ENCODE measurements around the gene ZDHHC12. TPM values are rescaled to one million over a fixed set of nuclear protein-coding genes. Genes with fewer than 3 reads are reported as not detected.

ZDHHC12 gene
- total RNA-seq, 2 donors from 2014 or later: 66.2 to 123 TPM

DNA sequence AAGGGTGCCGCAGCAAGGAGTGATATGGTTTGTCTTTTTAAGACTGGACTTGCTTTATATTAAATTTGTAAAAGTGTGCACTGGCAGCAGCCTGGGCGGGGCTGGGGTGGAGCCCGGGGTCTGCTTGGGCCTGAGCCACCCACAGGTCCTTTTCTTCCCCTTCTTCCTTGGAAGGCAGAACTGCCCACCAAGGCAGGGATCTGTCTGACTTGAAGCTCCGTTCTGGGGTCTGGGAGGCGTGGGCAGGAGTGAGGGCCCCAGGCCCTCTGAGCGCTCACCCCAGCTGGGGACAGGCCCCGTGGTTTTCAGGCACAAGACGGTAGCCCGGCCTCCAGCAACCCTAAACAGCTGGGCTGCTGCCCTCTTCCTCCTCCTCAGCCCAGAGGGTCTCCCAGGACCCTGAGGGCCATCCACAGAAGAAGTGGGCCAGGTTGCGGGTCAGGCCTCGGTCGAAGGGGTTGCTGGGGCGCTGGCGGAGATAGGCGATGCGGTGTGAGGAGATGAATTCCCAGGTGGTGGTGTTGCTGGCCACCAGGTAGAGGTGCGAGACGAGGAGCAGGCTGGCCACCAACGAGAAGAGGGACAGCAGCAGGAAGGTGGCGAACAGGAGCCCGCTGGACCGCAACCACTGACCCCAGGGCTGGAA is 3.0 kb downstream of the ZDHHC12 start:
- no peak for DNase-seq (ENCODE audit: low spot score)
- no peaks in the 10 kb centered on the region for H3K27me3 ChIP-seq (replicated peaks; ENCODE audit: insufficient read depth)
- H3K4me1 ChIP-seq (replicated peaks): no peaks in the 10 kb centered on the region
- WGBS: 88% methylated on average over 19 of the region's 22 CpGs
- H3K27ac ChIP-seq: no peak overlapping the region
- H3K36me3 ChIP-seq: no peaks in the 10 kb centered on the region
- no peaks in the 10 kb centered on the region for H3K9me3 ChIP-seq
- no peak for TF ChIP-seq POLR2AphosphoS5 (IDR thresholded peaks at IDR 0.05)
- no peak for TF ChIP-seq POLR2A (IDR thresholded peaks at IDR 0.05)
- TF ChIP-seq, protein P1, sequence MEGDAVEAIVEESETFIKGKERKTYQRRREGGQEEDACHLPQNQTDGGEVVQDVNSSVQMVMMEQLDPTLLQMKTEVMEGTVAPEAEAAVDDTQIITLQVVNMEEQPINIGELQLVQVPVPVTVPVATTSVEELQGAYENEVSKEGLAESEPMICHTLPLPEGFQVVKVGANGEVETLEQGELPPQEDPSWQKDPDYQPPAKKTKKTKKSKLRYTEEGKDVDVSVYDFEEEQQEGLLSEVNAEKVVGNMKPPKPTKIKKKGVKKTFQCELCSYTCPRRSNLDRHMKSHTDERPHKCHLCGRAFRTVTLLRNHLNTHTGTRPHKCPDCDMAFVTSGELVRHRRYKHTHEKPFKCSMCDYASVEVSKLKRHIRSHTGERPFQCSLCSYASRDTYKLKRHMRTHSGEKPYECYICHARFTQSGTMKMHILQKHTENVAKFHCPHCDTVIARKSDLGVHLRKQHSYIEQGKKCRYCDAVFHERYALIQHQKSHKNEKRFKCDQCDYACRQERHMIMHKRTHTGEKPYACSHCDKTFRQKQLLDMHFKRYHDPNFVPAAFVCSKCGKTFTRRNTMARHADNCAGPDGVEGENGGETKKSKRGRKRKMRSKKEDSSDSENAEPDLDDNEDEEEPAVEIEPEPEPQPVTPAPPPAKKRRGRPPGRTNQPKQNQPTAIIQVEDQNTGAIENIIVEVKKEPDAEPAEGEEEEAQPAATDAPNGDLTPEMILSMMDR (IDR thresholded peaks at IDR 0.05): no peak
- H3K4me3 ChIP-seq: no peak overlapping the region
- intact Hi-C loops (cut with DNase I): no loop called here

DNA sequence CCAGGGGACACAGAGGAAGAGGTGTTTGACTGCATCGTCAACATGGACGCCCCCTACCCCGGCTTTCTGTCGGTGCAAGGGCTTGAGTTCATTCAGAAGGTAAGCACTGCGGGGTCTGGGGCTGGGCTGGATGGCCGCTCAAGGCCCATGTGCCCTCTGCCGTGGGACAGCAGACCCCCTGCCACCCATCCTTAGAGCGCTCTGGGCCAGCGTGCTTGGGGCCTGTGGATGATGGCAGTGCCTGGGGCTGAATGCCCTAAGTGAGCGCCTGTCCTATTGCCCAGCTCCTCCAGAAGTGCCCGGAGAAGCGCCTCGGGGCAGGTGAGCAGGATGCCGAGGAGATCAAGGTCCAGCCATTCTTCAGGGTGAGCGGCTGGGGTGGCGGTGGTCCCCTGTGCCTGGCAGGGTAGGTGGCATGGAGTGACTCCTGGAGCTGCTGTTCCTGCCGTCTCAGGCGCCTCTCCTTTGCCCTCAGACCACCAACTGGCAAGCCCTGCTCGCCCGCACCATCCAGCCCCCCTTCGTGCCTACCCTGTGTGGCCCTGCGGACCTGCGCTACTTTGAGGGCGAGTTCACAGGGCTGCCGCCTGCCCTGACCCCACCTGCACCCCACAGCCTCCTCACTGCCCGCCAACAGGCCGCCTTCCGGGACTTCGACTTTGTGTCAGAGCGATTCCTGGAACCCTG is 3.9 kb downstream of the ZDHHC12 start:
- DNase-seq (ENCODE audit: low spot score): no peak
- Histone ChIP-seq H3K9me3 (no peaks in the 10 kb centered on the region), H3K27me3 (replicated peaks; ENCODE audit: insufficient read depth) (no peaks in the 10 kb centered on the region), H3K36me3 (no peaks in the 10 kb centered on the region), H3K27ac (no peak overlapping the region), H3K4me1 (replicated peaks) (no peaks in the 10 kb centered on the region), H3K4me3 (no peak overlapping the region)
- intact Hi-C loops (cut with DNase I): no loop called here
- TF ChIP-seq, protein P1 (IDR thresholded peaks at IDR 0.05): no peak
- TF ChIP-seq POLR2A (IDR thresholded peaks at IDR 0.05) (no peak), POLR2AphosphoS5 (IDR thresholded peaks at IDR 0.05) (no peak)
- WGBS: 89% methylated on average over 30 of the region's 30 CpGs

DNA sequence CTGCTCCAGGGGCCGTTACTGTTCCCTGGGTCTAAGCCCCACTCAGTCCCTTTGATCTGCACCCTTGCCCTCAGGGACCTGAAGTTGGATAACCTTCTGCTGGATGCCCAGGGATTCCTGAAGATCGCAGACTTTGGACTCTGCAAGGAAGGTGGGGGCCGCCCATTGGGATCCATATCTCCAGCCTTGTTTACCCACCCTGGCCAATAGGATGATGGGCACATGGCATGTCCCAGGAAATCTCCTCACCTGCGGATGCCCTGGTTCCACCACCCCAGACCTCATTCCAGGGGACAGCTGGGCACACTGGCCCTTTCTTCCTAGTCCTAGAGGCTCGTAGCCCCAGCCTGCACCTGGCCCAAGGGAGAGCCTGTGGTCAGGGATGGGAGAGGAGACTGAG is 5.5 kb downstream of the ZDHHC12 start:
- no peak for DNase-seq (ENCODE audit: low spot score)
- 72% methylated on average over 5 of the region's 5 CpGs for WGBS
- no peak overlapping the region for H3K27ac ChIP-seq
- no peaks in the 10 kb centered on the region for H3K9me3 ChIP-seq
- TF ChIP-seq POLR2A (IDR thresholded peaks at IDR 0.05): no peak
- TF ChIP-seq POLR2AphosphoS5 (IDR thresholded peaks at IDR 0.05): no peak
- TF ChIP-seq, protein P1 (IDR thresholded peaks at IDR 0.05): no peak
- no peak overlapping the region for H3K4me3 ChIP-seq
- H3K4me1 ChIP-seq (replicated peaks): no peaks in the 10 kb centered on the region
- H3K36me3 ChIP-seq: no peaks in the 10 kb centered on the region
- intact Hi-C loops (cut with DNase I): no loop called here
- H3K27me3 ChIP-seq (replicated peaks; ENCODE audit: insufficient read depth): no peaks in the 10 kb centered on the region

DNA sequence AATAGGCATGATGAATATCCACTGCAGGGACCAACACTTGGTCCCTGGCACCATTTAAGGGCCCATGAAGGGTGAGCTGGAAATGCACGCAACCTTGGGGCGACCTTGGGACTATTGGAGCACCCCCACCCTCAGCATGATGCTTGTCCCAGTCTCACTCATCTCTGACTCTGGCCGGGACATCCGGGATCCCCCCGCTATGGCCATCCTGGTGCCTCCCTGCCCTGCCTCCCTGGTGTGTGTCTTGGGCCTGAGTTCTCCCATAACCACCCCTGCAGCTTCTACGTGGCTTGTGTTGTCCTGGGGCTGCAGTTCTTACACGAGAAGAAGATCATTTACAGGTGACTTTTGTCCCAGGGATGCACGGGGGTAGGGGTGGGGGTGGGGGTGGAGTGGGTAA is 5.9 kb downstream of the ZDHHC12 start:
- Histone ChIP-seq H3K27ac (no peak overlapping the region), H3K4me1 (replicated peaks) (no peaks in the 10 kb centered on the region), H3K27me3 (replicated peaks; ENCODE audit: insufficient read depth) (no peaks in the 10 kb centered on the region), H3K9me3 (no peaks in the 10 kb centered on the region), H3K4me3 (no peak overlapping the region), H3K36me3 (no peaks in the 10 kb centered on the region)
- WGBS: 81% methylated on average over 8 of the region's 8 CpGs
- intact Hi-C loops (cut with DNase I): no loop called here
- TF ChIP-seq, protein P1 (IDR thresholded peaks at IDR 0.05): no peak
- no peak for TF ChIP-seq POLR2A (IDR thresholded peaks at IDR 0.05)
- no peak for DNase-seq (ENCODE audit: low spot score)

Data from prostate gland (tissue), 2 donors.